Osteocyte (in vitro differentiated cells): ENCODE data around the gene NPDC1. TPM values are rescaled to one million over a fixed set of nuclear protein-coding genes. Genes with fewer than 3 reads are reported as not detected.

Experiments
- DNase-seq: peaks from one replicate; pipeline ENCODE4 v3.0.0; 2021; ENCODE audit warnings: mixed read lengths; ENCODE audit not compliant: unreplicated experiment; ENCODE audit errors: extremely low spot score
- H3K27ac Mint-ChIP-seq: one replicate; pipeline ENCODE4 v1.8.0; 2021; ENCODE audit warnings: mild to moderate bottlenecking, mixed read lengths; ENCODE audit not compliant: unreplicated experiment
- H3K27me3 Mint-ChIP-seq: one replicate; pipeline ENCODE4 v1.8.0; 2021; ENCODE audit warnings: mixed read lengths; ENCODE audit not compliant: unreplicated experiment
- H3K36me3 Mint-ChIP-seq: one replicate; pipeline ENCODE4 v1.8.0; 2021; ENCODE audit warnings: mixed read lengths; ENCODE audit not compliant: unreplicated experiment
- H3K4me1 Mint-ChIP-seq: one replicate; pipeline ENCODE4 v1.8.0; 2021; ENCODE audit warnings: mixed read lengths; ENCODE audit not compliant: unreplicated experiment
- H3K4me3 Mint-ChIP-seq: one replicate; pipeline ENCODE4 v1.8.0; 2021; ENCODE audit warnings: mild to moderate bottlenecking, moderate library complexity, mixed read lengths; ENCODE audit not compliant: unreplicated experiment
- H3K9me3 Mint-ChIP-seq: one replicate; pipeline ENCODE4 v1.8.0; 2021; ENCODE audit warnings: mixed read lengths; ENCODE audit not compliant: unreplicated experiment
- total RNA-seq: library from RNA; stranded (reverse); gene quantifications from 2 replicates; pipeline ENCODE4 v1.2.1, GENCODE V29; 2021
- TF ChIP-seq, protein P1 (sequence below): fragments of 200-600 bp; sonication (generic); IDR thresholded peaks from 2 replicates; pipeline ENCODE4 v1.5.0; 2021; ENCODE audit warnings: antibody characterized with exemption, mild to moderate bottlenecking, moderate library complexity

NPDC1 gene
- total RNA-seq, 1 donor from 2014 or later = 91.0 TPM

- Mint-ChIP-seq H3K27ac (peak overlapping the region; percentile 7), H3K9me3 (no peaks in the 10 kb centered on the region), H3K4me3 (peak overlapping the region; percentile 80), H3K36me3 (no peaks in the 10 kb centered on the region), H3K4me1 (peaks cover 16% of the 10 kb centered on the region), H3K27me3 (no peaks in the 10 kb centered on the region)
- TF ChIP-seq, protein P1, sequence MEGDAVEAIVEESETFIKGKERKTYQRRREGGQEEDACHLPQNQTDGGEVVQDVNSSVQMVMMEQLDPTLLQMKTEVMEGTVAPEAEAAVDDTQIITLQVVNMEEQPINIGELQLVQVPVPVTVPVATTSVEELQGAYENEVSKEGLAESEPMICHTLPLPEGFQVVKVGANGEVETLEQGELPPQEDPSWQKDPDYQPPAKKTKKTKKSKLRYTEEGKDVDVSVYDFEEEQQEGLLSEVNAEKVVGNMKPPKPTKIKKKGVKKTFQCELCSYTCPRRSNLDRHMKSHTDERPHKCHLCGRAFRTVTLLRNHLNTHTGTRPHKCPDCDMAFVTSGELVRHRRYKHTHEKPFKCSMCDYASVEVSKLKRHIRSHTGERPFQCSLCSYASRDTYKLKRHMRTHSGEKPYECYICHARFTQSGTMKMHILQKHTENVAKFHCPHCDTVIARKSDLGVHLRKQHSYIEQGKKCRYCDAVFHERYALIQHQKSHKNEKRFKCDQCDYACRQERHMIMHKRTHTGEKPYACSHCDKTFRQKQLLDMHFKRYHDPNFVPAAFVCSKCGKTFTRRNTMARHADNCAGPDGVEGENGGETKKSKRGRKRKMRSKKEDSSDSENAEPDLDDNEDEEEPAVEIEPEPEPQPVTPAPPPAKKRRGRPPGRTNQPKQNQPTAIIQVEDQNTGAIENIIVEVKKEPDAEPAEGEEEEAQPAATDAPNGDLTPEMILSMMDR = no peak
- no peak for DNase-seq
These were observed 53.1 kb downstream of the NPDC1 start for GRCh38 chr9:136992819-136993369.

DNA sequence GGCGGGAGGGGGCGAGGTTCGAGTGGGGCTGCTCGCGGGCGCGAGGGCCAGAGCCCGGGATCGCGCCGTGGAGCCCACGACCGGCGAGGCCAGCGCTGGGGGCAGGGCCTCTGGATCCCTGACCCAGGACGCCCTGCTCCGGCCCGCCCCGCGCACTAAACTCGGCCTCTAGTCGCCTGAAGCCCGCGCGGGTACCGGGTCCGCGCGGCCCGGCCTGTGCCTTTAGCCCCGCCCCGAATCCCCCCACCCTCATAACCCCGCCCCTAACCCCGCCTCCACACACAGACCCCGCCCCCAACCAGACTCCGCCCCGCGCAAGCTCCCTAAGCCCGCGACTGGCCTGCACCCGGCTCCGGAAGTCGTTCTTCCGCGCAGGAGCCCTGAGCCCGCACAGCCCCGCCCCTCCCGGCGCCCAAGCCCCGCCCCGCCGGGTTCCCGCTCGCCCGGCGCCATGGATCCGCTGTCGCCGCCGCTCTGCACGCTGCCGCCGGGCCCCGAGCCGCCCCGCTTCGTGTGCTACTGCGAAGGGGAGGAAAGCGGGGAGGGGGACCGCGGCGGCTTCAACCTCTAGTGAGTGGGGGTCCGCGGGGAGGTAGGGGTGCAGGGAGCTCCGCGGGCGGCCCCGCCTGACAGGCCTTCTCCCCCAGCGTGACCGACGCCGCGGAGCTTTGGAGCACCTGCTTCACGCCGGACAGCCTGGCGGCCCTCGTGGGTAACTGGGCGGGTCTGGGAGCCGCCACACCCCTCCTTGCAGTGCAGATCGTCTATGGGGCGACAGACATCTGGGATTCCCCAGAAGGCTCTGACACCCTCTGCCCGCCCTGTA, 53.8 kb downstream of the NPDC1 start, which contains the start of gene PAXX:
Gene PAXX, plus strand, starts transcription at position 430 of the 826 bp plus-strand sequence. Its CDS starts 22 bp downstream, at position 452.
- Mint-ChIP-seq H3K4me1 (peaks cover 10% of the 10 kb centered on the region), H3K4me3 (peak within 1 kb of the TSS; percentile 80), H3K27ac (peak within 1 kb of the TSS; percentile 65), H3K27me3 (no peaks in the 10 kb centered on the region), H3K9me3 (no peaks in the 10 kb centered on the region), H3K36me3 (no peaks in the 10 kb centered on the region)
- peak; percentile 97 for DNase-seq
- TF ChIP-seq, protein P1 = no peak

- H3K27me3 Mint-ChIP-seq = no peaks in the 10 kb centered on the region
- no peaks in the 10 kb centered on the region for H3K36me3 Mint-ChIP-seq
- no peak for DNase-seq
- peak overlapping the region; percentile 68 for H3K4me3 Mint-ChIP-seq
- no peak overlapping the region for H3K27ac Mint-ChIP-seq
- TF ChIP-seq, protein P1 = no peak
- H3K9me3 Mint-ChIP-seq = no peaks in the 10 kb centered on the region
- H3K4me1 Mint-ChIP-seq = peaks cover 5% of the 10 kb centered on the region
These were observed 55.6 kb downstream of the NPDC1 start for GRCh38 chr9:136990242-136990911.

Other genes with a start within 250 kb of the NPDC1 start
- 0.89 and 0.94 TPM in 2 replicates for gene CCDC183, start 249.8 kb downstream of the NPDC1 start, total RNA-seq
- 82.2 and 84.7 TPM in 2 replicates for gene RABL6, start 238.2 kb downstream of the NPDC1 start, total RNA-seq
- gene AJM1, start 203.7 kb downstream of the NPDC1 start, total RNA-seq = 4.4 and 4.5 TPM in 2 replicates
- 131 and 142 TPM in 2 replicates for gene PHPT1, start 196.8 kb downstream of the NPDC1 start, total RNA-seq
- 7.4 and 9.4 TPM in 2 replicates for gene MAMDC4, start 193.8 kb downstream of the NPDC1 start, total RNA-seq
- 338 and 342 TPM in 2 replicates for gene EDF1, start 179.9 kb downstream of the NPDC1 start, total RNA-seq
- gene TRAF2, start 159.7 kb downstream of the NPDC1 start, total RNA-seq = 12.2 and 14.4 TPM in 2 replicates
- gene FBXW5, start 101.4 kb downstream of the NPDC1 start, total RNA-seq = 84.4 and 93.0 TPM in 2 replicates
- gene C8G, start 100.9 kb downstream of the NPDC1 start, total RNA-seq = 1.3 and 1.7 TPM in 2 replicates
- gene LCN12, start 93.9 kb downstream of the NPDC1 start, total RNA-seq = 0.57 and 1.4 TPM in 2 replicates
- 123 and 129 TPM in 2 replicates for gene PTGDS, start 68.7 kb downstream of the NPDC1 start, total RNA-seq
- 3.0 and 3.4 TPM in 2 replicates for gene LCNL1, start 63.2 kb downstream of the NPDC1 start, total RNA-seq
- gene PAXX, start 53.8 kb downstream of the NPDC1 start, total RNA-seq = 38.5 and 51.4 TPM in 2 replicates
- gene CLIC3, start 49.6 kb downstream of the NPDC1 start, total RNA-seq = 0.52 TPM in 1 of 2 replicates, not detected in the other
- 47.6 and 55.1 TPM in 2 replicates for gene ABCA2, start 17.9 kb downstream of the NPDC1 start, total RNA-seq
- 0.13 TPM in 1 of 2 replicates, not detected in the other for gene FUT7, start 14.1 kb downstream of the NPDC1 start, total RNA-seq
- 0.46 TPM in 1 of 2 replicates, not detected in the other for gene ENTPD2, start 7.9 kb upstream of the NPDC1 start, total RNA-seq
- 3.1 and 3.4 TPM in 2 replicates for gene SAPCD2, start 24.4 kb upstream of the NPDC1 start, total RNA-seq
- 34.2 and 38.3 TPM in 2 replicates for gene UAP1L1, start 31.3 kb upstream of the NPDC1 start, total RNA-seq
- 109 and 120 TPM in 2 replicates for gene MAN1B1, start 40.8 kb upstream of the NPDC1 start, total RNA-seq
- gene DPP7, start 68.6 kb upstream of the NPDC1 start, total RNA-seq = 118 TPM in 2 replicates
- gene GRIN1, start 93.0 kb upstream of the NPDC1 start, total RNA-seq = not detected in 2 replicates
- gene LRRC26, start 123.9 kb upstream of the NPDC1 start, total RNA-seq = not detected in 2 replicates
- gene TMEM210, start 125.9 kb upstream of the NPDC1 start, total RNA-seq = not detected in 2 replicates
- 59.3 and 61.0 TPM in 2 replicates for gene ANAPC2, start 142.4 kb upstream of the NPDC1 start, total RNA-seq
- 57.4 and 58.1 TPM in 2 replicates for gene SSNA1, start 142.5 kb upstream of the NPDC1 start, total RNA-seq
- gene TPRN, start 154.6 kb upstream of the NPDC1 start, total RNA-seq = 19.8 and 21.7 TPM in 2 replicates
- 40.5 and 41.2 TPM in 2 replicates for gene TMEM203, start 159.5 kb upstream of the NPDC1 start, total RNA-seq
- 15.5 and 20.5 TPM in 2 replicates for gene NDOR1, start 159.5 kb upstream of the NPDC1 start, total RNA-seq
- 7.2 and 8.0 TPM in 2 replicates for gene RNF208, start 176.1 kb upstream of the NPDC1 start, total RNA-seq
- gene CYSRT1, start 179.0 kb upstream of the NPDC1 start, total RNA-seq = 1.5 and 1.7 TPM in 2 replicates
- not detected in 2 replicates for gene RNF224, start 181.3 kb upstream of the NPDC1 start, total RNA-seq
- gene SLC34A3, start 184.7 kb upstream of the NPDC1 start, total RNA-seq = not detected in 2 replicates
- 132 and 136 TPM in 2 replicates for gene TUBB4B, start 195.1 kb upstream of the NPDC1 start, total RNA-seq
- gene STPG3, start 205.1 kb upstream of the NPDC1 start, total RNA-seq = 0.50 and 0.78 TPM in 2 replicates
- 54.1 and 57.6 TPM in 2 replicates for gene NELFB, start 209.2 kb upstream of the NPDC1 start, total RNA-seq
- gene TOR4A, start 231.5 kb upstream of the NPDC1 start, total RNA-seq = 1.2 and 1.9 TPM in 2 replicates